NT2/D1 (cell line): ENCODE results near the gene LILRB3.
"Not testable (repeated sequence)": the region's sequence is repeated elsewhere in the genome, so short reads cannot be mapped to it uniquely, and the experiment has no call there.

Source experiments
- DNase-seq: peaks from one replicate; pipeline ENCODE4 v3.0.0-alpha.2; 2011; ENCODE audit warnings: low read depth, low spot score
- H3K27me3 ChIP-seq: 2 replicates; pipeline ENCODE4 v1.6.0; 2011; ENCODE audit warnings: mild to moderate bottlenecking; ENCODE audit not compliant: insufficient read length, insufficient read depth
- H3K36me3 ChIP-seq: 2 replicates; pipeline ENCODE4 v1.6.1; 2011; ENCODE audit warnings: mild to moderate bottlenecking, low read length, mixed read lengths; ENCODE audit not compliant: insufficient read depth, insufficient read length
- H3K4me1 ChIP-seq: 2 replicates; pipeline ENCODE4 v1.5.1; 2011; ENCODE audit not compliant: insufficient read depth, insufficient read length
- H3K4me3 ChIP-seq: 2 replicates; pipeline ENCODE4 v1.5.1; 2011; ENCODE audit warnings: low read depth; ENCODE audit not compliant: insufficient read length
- H3K9ac ChIP-seq: 2 replicates; pipeline ENCODE4 v1.6.0; 2011; ENCODE audit warnings: low read depth; ENCODE audit not compliant: insufficient read length
- H3K9me3 ChIP-seq: 2 replicates; pipeline ENCODE4 v1.5.1; 2011; ENCODE audit warnings: mild to moderate bottlenecking, low read length; ENCODE audit not compliant: insufficient read depth
- SUZ12 ChIP-seq: IDR thresholded peaks from 2 replicates; pipeline ENCODE4 v1.6.1; 2011; ENCODE audit not compliant: insufficient read length, insufficient read depth; ENCODE audit errors: extremely low read depth
- YY1 ChIP-seq: IDR thresholded peaks from 2 replicates; pipeline ENCODE4 v1.6.1; 2011; ENCODE audit not compliant: insufficient read length, insufficient read depth
- ZNF274 ChIP-seq: IDR thresholded peaks from 2 replicates; pipeline ENCODE4 v1.6.1; 2011; ENCODE audit warnings: mild to moderate bottlenecking, low read depth, low read length

The LILRB3 gene

GRCh38 chr19:54189145-54189734 lies 33.6 kb downstream of the LILRB3 start, which contains the start of gene MBOAT7:
Gene MBOAT7 (minus strand): TSS chr19:54189580. CDS start chr19:54188508, 1,072 bp downstream.
- Histone ChIP-seq H3K4me3 (peak within 1 kb of the TSS; percentile 71), H3K27me3 (no peaks in the 10 kb centered on the region), H3K9me3 (no peaks in the 10 kb centered on the region), H3K9ac (peak within 1 kb of the TSS; percentile 92), H3K4me1 (no peaks in the 10 kb centered on the region), H3K36me3 (peaks cover 44% of the 10 kb centered on the region)
- DNase-seq = no peak
- TF ChIP-seq SUZ12 (no peak), YY1 (no peak), ZNF274 (no peak)

GRCh38 chr19:54188215-54188871 lies 34.5 kb downstream of the LILRB3 start:
- no peak for DNase-seq
- H3K4me3 ChIP-seq = peak overlapping the region; percentile 66

GRCh38 chr19:54186934-54187381 lies 35.8 kb downstream of the LILRB3 start:
- no peaks in the 10 kb centered on the region for H3K9me3 ChIP-seq
- no peak for TF ChIP-seq ZNF274
- no peak for TF ChIP-seq SUZ12
- TF ChIP-seq YY1 = no peak
- H3K27me3 ChIP-seq = no peaks in the 10 kb centered on the region
- H3K36me3 ChIP-seq = peaks cover 40% of the 10 kb centered on the region
- H3K9ac ChIP-seq = peak overlapping the region; percentile 50
- H3K4me1 ChIP-seq = no peaks in the 10 kb centered on the region
- no peak overlapping the region for H3K4me3 ChIP-seq
- no peak for DNase-seq

More at GRCh38 chr19:54188215-54188871, 34.5 kb downstream of the LILRB3 start:
- TF ChIP-seq ZNF274 (no peak), SUZ12 (no peak), YY1 (no peak)
- peak overlapping the region; percentile 90 for H3K9ac ChIP-seq
- H3K4me1 ChIP-seq = no peaks in the 10 kb centered on the region
- H3K36me3 ChIP-seq = peaks cover 43% of the 10 kb centered on the region
- H3K9me3 ChIP-seq = no peaks in the 10 kb centered on the region
- no peaks in the 10 kb centered on the region for H3K27me3 ChIP-seq

- Histone ChIP-seq H3K4me1 (no peaks in the 10 kb centered on the region), H3K36me3 (peaks cover 41% of the 10 kb centered on the region), H3K9ac (no peak overlapping the region), H3K9me3 (no peaks in the 10 kb centered on the region), H3K4me3 (no peak overlapping the region), H3K27me3 (no peaks in the 10 kb centered on the region)
- no peak for DNase-seq
- no peak for TF ChIP-seq ZNF274
- TF ChIP-seq YY1 = no peak
These were observed 36.5 kb downstream of the LILRB3 start for GRCh38 chr19:54186351-54186750.

GRCh38 chr19:54183431-54183830 lies 39.4 kb downstream of the LILRB3 start:
- Histone ChIP-seq H3K4me1 (peaks cover 9% of the 10 kb centered on the region), H3K27me3 (no peaks in the 10 kb centered on the region), H3K36me3 (peaks cover 67% of the 10 kb centered on the region), H3K9me3 (no peaks in the 10 kb centered on the region), H3K9ac (peak overlapping the region; percentile 21), H3K4me3 (no peak overlapping the region)
- no peak for DNase-seq
- TF ChIP-seq SUZ12 (no peak), YY1 (no peak), ZNF274 (no peak)

GRCh38 chr19:54181894-54182293 lies 40.9 kb downstream of the LILRB3 start:
- H3K27me3 ChIP-seq, H3K9me3 ChIP-seq, DNase-seq, H3K9ac ChIP-seq, H3K4me3 ChIP-seq, H3K4me1 ChIP-seq: not testable (repeated sequence)
- H3K36me3 ChIP-seq = peaks cover 63% of the 10 kb centered on the region

GRCh38 chr19:54180691-54181091 lies 42.1 kb downstream of the LILRB3 start:
- Histone ChIP-seq H3K9ac (no peak overlapping the region), H3K4me3 (no peak overlapping the region), H3K4me1 (peaks cover 9% of the 10 kb centered on the region), H3K9me3 (no peaks in the 10 kb centered on the region), H3K27me3 (no peaks in the 10 kb centered on the region), H3K36me3 (peaks cover 64% of the 10 kb centered on the region)
- TF ChIP-seq ZNF274 (no peak), SUZ12 (no peak), YY1 (no peak)
- no peak for DNase-seq
